Calu3 (cell line): ENCODE data around the gene RANBP2. TPM values are rescaled to one million over a fixed set of nuclear protein-coding genes. Genes with fewer than 3 reads are reported as not detected.

Source experiments
- BruUV-seq: library from RNA; stranded (reverse); fragments of 400-500 nt; replicated peaks from 2 replicates; lab custom pipeline; 2021; lab: Mats Ljungman, UMichigan
- CTCF ChIA-PET: fragments of 300-600 bp; sonication (Branson Sonifier 250); formaldehyde crosslinking; loops from one replicate; lab custom pipeline; 2022; ENCODE audit warnings: antibody characterized with exemption; lab: Charles Lee
- DNase-seq: peaks from one replicate; pipeline ENCODE4 v3.0.0; 2022
- H3K27ac Mint-ChIP-seq: one replicate; pipeline ENCODE4 v1.8.0; 2022; ENCODE audit warnings: mixed read lengths; ENCODE audit not compliant: unreplicated experiment
- H3K27me3 Mint-ChIP-seq: one replicate; pipeline ENCODE4 v1.8.0; 2022; ENCODE audit warnings: mixed read lengths; ENCODE audit not compliant: unreplicated experiment
- H3K36me3 Mint-ChIP-seq: one replicate; pipeline ENCODE4 v1.8.0; 2022; ENCODE audit warnings: mild to moderate bottlenecking, moderate library complexity, mixed read lengths; ENCODE audit not compliant: insufficient read depth, unreplicated experiment
- H3K4me1 Mint-ChIP-seq: one replicate; pipeline ENCODE4 v1.8.0; 2022; ENCODE audit warnings: mild to moderate bottlenecking, low read depth, mixed read lengths; ENCODE audit not compliant: unreplicated experiment
- H3K4me3 Mint-ChIP-seq: one replicate; pipeline ENCODE4 v1.8.0; 2022; ENCODE audit warnings: mild to moderate bottlenecking, low read depth, moderate library complexity, mixed read lengths; ENCODE audit not compliant: unreplicated experiment
- H3K9me3 Mint-ChIP-seq: one replicate; pipeline ENCODE4 v1.8.0; 2022; ENCODE audit warnings: low read depth, mixed read lengths; ENCODE audit not compliant: unreplicated experiment
- CTCF ChIP-seq: fragments of 200-600 bp; IDR thresholded peaks from one replicate; pipeline ENCODE4 v1.8.0; 2022; ENCODE audit warnings: antibody characterized with exemption; ENCODE audit not compliant: unreplicated experiment
- intact Hi-C: fragments of 100-400 bp; cut with micrococcal nuclease; formaldehyde crosslinking; loops from one replicate; pipeline ENCODE4 v1.10.0; 2022; ENCODE audit not compliant: unreplicated experiment
- total RNA-seq: library from RNA; stranded (reverse); gene quantifications from 2 replicates; pipeline ENCODE4 v1.2.3, GENCODE V29; 2022

Gene RANBP2
- total RNA-seq, 1 experiment from 2014 or later: 64.9 TPM

- Mint-ChIP-seq H3K27ac (no peak overlapping the region), H3K27me3 (no peaks in the 10 kb centered on the region), H3K36me3 (no peaks in the 10 kb centered on the region), H3K9me3 (peaks cover 9% of the 10 kb centered on the region), H3K4me1 (peaks cover 9% of the 10 kb centered on the region), H3K4me3 (no peak overlapping the region)
- no peak for DNase-seq
- CTCF ChIA-PET: no interaction called here
- intact Hi-C loops: no loop called here
- no TSS peak for BruUV-seq
- no peak for TF ChIP-seq CTCF
These were observed 115.8 kb downstream of the RANBP2 start for GRCh38 chr2:108835040-108835439.

Other genes starting within 250 kb of the RANBP2 start
- 40.1 and 51.5 TPM in 2 replicates for gene LIMS1, start 185.0 kb upstream of the RANBP2 start, total RNA-seq
- 11.3 and 12.0 TPM in 2 replicates for gene CCDC138, start 67.3 kb downstream of the RANBP2 start, total RNA-seq